Endodermal cell (in vitro differentiated cells): ENCODE data around the gene DPP6. TPM values are rescaled to one million over a fixed set of nuclear protein-coding genes. Genes with fewer than 3 reads are reported as not detected.

Experiments used
- DNase-seq: peaks from one replicate; pipeline ENCODE4 v3.0.0-alpha.2; 2017
- H3K27ac ChIP-seq: 2 replicates; pipeline ENCODE4 v1.5.1; 2013; ENCODE audit warnings: mild to moderate bottlenecking, low read depth, low read length, moderate library complexity
- H3K27me3 ChIP-seq: 2 replicates; pipeline ENCODE4 v1.6.1; 2013; ENCODE audit warnings: mild to moderate bottlenecking, low read length, moderate library complexity; ENCODE audit not compliant: insufficient read depth, control insufficient read depth, poor library complexity, severe bottlenecking
- H3K36me3 ChIP-seq: 2 replicates; pipeline ENCODE4 v1.7.0; 2013; ENCODE audit warnings: mild to moderate bottlenecking, low read length, moderate library complexity; ENCODE audit not compliant: control insufficient read depth, insufficient read depth
- H3K4me1 ChIP-seq: one replicate; pipeline ENCODE4 v1.7.0; 2013; ENCODE audit warnings: low read length; ENCODE audit not compliant: control insufficient read depth, insufficient read depth
- H3K4me3 ChIP-seq: 2 replicates; pipeline ENCODE4 v1.5.1; 2013; ENCODE audit warnings: mild to moderate bottlenecking, low read length, moderate library complexity
- H3K9ac ChIP-seq: 2 replicates; pipeline ENCODE4 v1.6.1; 2013; ENCODE audit warnings: mild to moderate bottlenecking, low read length, moderate library complexity; ENCODE audit not compliant: poor library complexity, severe bottlenecking; ENCODE audit errors: extremely low read depth
- H3K9me3 ChIP-seq: 2 replicates; pipeline ENCODE4 v1.6.1; 2013; ENCODE audit warnings: mild to moderate bottlenecking, low read length, moderate library complexity; ENCODE audit not compliant: control insufficient read depth
- H3K27ac Mint-ChIP-seq: 2 replicates; pipeline ENCODE4 v1.8.0; 2020; ENCODE audit warnings: mixed read lengths
- H3K27me3 Mint-ChIP-seq: 2 replicates; pipeline ENCODE4 v1.8.0; 2021; ENCODE audit warnings: mild to moderate bottlenecking, mixed read lengths; ENCODE audit not compliant: insufficient read depth
- H3K36me3 Mint-ChIP-seq: 2 replicates; pipeline ENCODE4 v1.8.0; 2020; ENCODE audit warnings: low read depth, mixed read lengths
- H3K4me1 Mint-ChIP-seq: 2 replicates; pipeline ENCODE4 v1.8.0; 2020; ENCODE audit warnings: mixed read lengths
- H3K4me3 Mint-ChIP-seq: 2 replicates; pipeline ENCODE4 v1.8.0; 2020; ENCODE audit warnings: mild to moderate bottlenecking, moderate library complexity, mixed read lengths
- H3K9me3 Mint-ChIP-seq: 2 replicates; pipeline ENCODE4 v1.8.0; 2020; ENCODE audit warnings: mild to moderate bottlenecking, mixed read lengths
- whole genome bisulfite sequencing, 2 experiments: methylation state at CpG; one replicate each; pipeline versions ENCODE4 v1.1.5 to v1.1.7; 2013; ENCODE audit warnings: missing lambda C conversion rate in 2 of 2, mixed read lengths in 1 of 2; ENCODE audit not compliant: insufficient coverage in 1 of 2, insufficient read length in 1 of 2; 5-methylcytosine and 5-hydroxymethylcytosine counted together
- total RNA-seq, 2 donors: library from RNA; stranded (reverse); fragmentation: NEBNext Ultra II Directional in 1 of 2; extraction: Animal tissue kit (Norgen Biotek cat#: 25700) in 1 of 2; gene quantifications; 2 replicates in 1 of 2; 3 replicates in 1 of 2; pipeline ENCODE4 v1.2.1, GENCODE V29; 2021
- TF ChIP-seq, protein P1 (sequence below): fragments of 200-600 bp; sonication (generic); conservative IDR thresholded peaks from 2 replicates; pipeline ENCODE4 v1.5.0; 2021; ENCODE audit warnings: antibody characterized with exemption, mild to moderate bottlenecking

Gene DPP6
- total RNA-seq, 2 donors from 2014 or later = 1.7 to 3.0 TPM

DNA sequence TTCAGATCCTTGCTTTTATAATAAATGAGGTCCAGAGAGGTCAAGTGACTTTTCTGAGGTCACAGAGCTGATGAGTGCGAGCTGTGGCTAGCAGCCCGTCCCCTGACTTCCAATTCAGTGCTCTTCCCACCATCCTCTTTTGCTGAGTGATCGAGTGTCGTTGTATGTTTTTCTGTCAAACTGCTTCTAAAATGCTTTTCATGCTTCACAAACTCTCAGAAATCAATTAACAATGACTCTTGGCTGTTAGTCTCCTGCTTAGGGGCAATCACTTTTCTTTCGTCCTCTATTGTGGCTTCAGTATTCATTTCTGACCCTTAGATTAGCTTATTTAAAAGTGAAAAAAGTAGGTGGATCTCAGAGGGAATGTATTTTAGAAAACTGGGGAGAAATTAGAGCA is 423.7 kb downstream of the DPP6 start:
- DNase-seq = no peak
- H3K36me3 ChIP-seq = no peaks in the 10 kb centered on the region
- H3K4me3 Mint-ChIP-seq = no peak overlapping the region
- H3K4me3 ChIP-seq = no peak overlapping the region
- WGBS, 2 experiments = 94 to 97% methylated on average over 4 to 5 of the region's 5 CpGs
- no peaks in the 10 kb centered on the region for H3K4me1 ChIP-seq
- H3K36me3 Mint-ChIP-seq = no peaks in the 10 kb centered on the region
- H3K4me1 Mint-ChIP-seq = no peaks in the 10 kb centered on the region
- H3K27ac ChIP-seq = no peak overlapping the region
- TF ChIP-seq, protein P1, sequence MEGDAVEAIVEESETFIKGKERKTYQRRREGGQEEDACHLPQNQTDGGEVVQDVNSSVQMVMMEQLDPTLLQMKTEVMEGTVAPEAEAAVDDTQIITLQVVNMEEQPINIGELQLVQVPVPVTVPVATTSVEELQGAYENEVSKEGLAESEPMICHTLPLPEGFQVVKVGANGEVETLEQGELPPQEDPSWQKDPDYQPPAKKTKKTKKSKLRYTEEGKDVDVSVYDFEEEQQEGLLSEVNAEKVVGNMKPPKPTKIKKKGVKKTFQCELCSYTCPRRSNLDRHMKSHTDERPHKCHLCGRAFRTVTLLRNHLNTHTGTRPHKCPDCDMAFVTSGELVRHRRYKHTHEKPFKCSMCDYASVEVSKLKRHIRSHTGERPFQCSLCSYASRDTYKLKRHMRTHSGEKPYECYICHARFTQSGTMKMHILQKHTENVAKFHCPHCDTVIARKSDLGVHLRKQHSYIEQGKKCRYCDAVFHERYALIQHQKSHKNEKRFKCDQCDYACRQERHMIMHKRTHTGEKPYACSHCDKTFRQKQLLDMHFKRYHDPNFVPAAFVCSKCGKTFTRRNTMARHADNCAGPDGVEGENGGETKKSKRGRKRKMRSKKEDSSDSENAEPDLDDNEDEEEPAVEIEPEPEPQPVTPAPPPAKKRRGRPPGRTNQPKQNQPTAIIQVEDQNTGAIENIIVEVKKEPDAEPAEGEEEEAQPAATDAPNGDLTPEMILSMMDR = no peak
- no peaks in the 10 kb centered on the region for H3K9me3 ChIP-seq
- H3K27me3 ChIP-seq = no peaks in the 10 kb centered on the region
- H3K9ac ChIP-seq = no peak overlapping the region
- no peaks in the 10 kb centered on the region for H3K27me3 Mint-ChIP-seq
- H3K27ac Mint-ChIP-seq = no peak overlapping the region
- H3K9me3 Mint-ChIP-seq = no peaks in the 10 kb centered on the region

DNA sequence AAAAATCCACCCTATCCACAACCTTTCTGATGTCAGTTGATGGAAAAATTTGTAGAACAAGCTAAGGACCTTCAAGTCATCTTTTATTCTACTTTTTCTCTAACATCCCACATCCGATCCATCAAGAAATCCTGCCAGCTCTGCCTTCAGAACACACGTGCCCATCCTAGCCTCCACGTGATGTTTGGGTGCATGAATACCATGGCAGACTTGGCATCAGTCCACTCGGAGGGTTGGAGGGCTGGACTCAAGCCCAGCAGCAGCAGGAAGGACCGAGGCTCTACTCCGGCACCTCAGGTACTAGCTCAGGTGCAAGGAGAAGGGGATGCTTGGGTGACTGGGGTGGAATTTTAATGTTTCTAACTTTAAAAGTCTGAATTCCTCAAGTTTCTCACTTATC is 428.6 kb downstream of the DPP6 start:
- TF ChIP-seq, protein P1 = no peak
- Mint-ChIP-seq H3K4me1 (peaks cover 4% of the 10 kb centered on the region), H3K36me3 (no peaks in the 10 kb centered on the region), H3K4me3 (no peak overlapping the region), H3K9me3 (no peaks in the 10 kb centered on the region), H3K27me3 (no peaks in the 10 kb centered on the region), H3K27ac (no peak overlapping the region)
- no peak overlapping the region for H3K9ac ChIP-seq
- no peak overlapping the region for H3K4me3 ChIP-seq
- no peaks in the 10 kb centered on the region for H3K36me3 ChIP-seq
- no peaks in the 10 kb centered on the region for H3K4me1 ChIP-seq
- no peaks in the 10 kb centered on the region for H3K9me3 ChIP-seq
- no peak overlapping the region for H3K27ac ChIP-seq
- WGBS, 2 experiments = 86 to 89% methylated on average over 3 to 6 of the region's 6 CpGs
- H3K27me3 ChIP-seq = no peaks in the 10 kb centered on the region
- no peak for DNase-seq

DNA sequence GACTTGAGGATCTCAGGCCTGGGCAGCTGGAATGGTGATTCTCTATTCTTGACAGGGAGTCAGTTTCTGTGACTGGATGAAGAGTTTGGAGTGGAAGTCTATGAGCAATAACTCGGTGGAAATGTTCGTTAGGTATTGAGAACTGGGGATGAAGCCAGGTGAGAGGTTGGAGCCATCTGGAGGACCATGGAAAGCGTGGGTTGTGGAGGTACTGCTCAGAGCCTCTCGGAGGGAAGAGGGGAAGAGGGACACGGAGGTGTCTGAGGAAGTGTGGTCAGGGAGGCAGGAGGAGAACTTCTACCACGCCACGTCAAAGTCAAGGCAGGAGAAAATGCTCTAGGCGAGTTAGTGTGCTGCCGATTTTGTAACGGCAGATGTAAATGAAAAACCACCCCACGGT is 430.7 kb downstream of the DPP6 start:
- DNase-seq = no peak
- TF ChIP-seq, protein P1 = no peak
- Histone ChIP-seq H3K4me1 (no peaks in the 10 kb centered on the region), H3K9me3 (no peaks in the 10 kb centered on the region), H3K27me3 (no peaks in the 10 kb centered on the region), H3K36me3 (no peaks in the 10 kb centered on the region), H3K27ac (no peak overlapping the region), H3K9ac (no peak overlapping the region), H3K4me3 (no peak overlapping the region)
- 90 to 95% methylated on average over 8 to 11 of the region's 11 CpGs for WGBS, 2 experiments
- H3K27me3 Mint-ChIP-seq = no peaks in the 10 kb centered on the region
- H3K4me3 Mint-ChIP-seq = no peak overlapping the region
- H3K9me3 Mint-ChIP-seq = no peaks in the 10 kb centered on the region
- no peak overlapping the region for H3K27ac Mint-ChIP-seq
- no peaks in the 10 kb centered on the region for H3K36me3 Mint-ChIP-seq
- H3K4me1 Mint-ChIP-seq = peaks cover 4% of the 10 kb centered on the region
